Renal pelvis (tissue), 12 donors: ENCODE measurements around the gene NUP35. TPM values are rescaled to one million over a fixed set of nuclear protein-coding genes. Genes with fewer than 3 reads are reported as not detected.

ENCODE experiments used
- DNase-seq: peaks from one replicate; pipeline ENCODE4 v3.0.0-alpha.2; 2013
- long read RNA-seq, 16 experiments: transcript quantifications; one replicate each; lab custom pipeline, GENCODE V29; 2026
- polyA plus RNA-seq, 3 donors: library from polyadenylated mRNA; unstranded; fragments of 120-200 nt; gene quantifications; one replicate each; pipeline ENCODE4 v1.2.1, GENCODE V29; 2013; ENCODE audit not compliant: insufficient read length in 3 of 3

The NUP35 gene
- 10 to 100 TPM; 22.6 to 26.8 (median 22.6) TPM for polyA plus RNA-seq
- long read RNA-seq, donor 1, transcript NUP35-201 (9 exons, 1,633 nt): major isoform, 17 of 18 reads
- long read RNA-seq, donor 1, partial matches to known transcripts: 0 of 18 reads
- long read RNA-seq, donor 1, other reads (novel, unspliced or antisense): 0 of 18 reads
- long read RNA-seq, donor 2, transcript NUP35-201 (9 exons, 1,633 nt): major isoform, 10 of 11 reads
- long read RNA-seq, donor 2, partial matches to known transcripts: 0 of 11 reads
- long read RNA-seq, donor 2, other reads (novel, unspliced or antisense): 0 of 11 reads
- long read RNA-seq, donor 3, transcript NUP35-201 (9 exons, 1,633 nt): major isoform, 8 of 9 reads
- long read RNA-seq, donor 3, partial matches to known transcripts: 0 of 9 reads
- long read RNA-seq, donor 3, other reads (novel, unspliced or antisense): 0 of 9 reads
- long read RNA-seq, donor 4, transcript NUP35-201 (9 exons, 1,633 nt): major isoform, 9 of 12 reads
- long read RNA-seq, donor 4, partial matches to known transcripts: 0 of 12 reads
- long read RNA-seq, donor 4, other reads (novel, unspliced or antisense): 0 of 12 reads
- long read RNA-seq, donor 5, partial matches to known transcripts: 0 of 2 reads
- long read RNA-seq, donor 5, other reads (novel, unspliced or antisense): 0 of 2 reads
- long read RNA-seq, donor 6, transcript NUP35-201 (9 exons, 1,633 nt): major isoform, 10 of 10 reads
- long read RNA-seq, donor 6, partial matches to known transcripts: 0 of 10 reads
- long read RNA-seq, donor 6, other reads (novel, unspliced or antisense): 0 of 10 reads
- long read RNA-seq, donor 7, transcript NUP35-201 (9 exons, 1,633 nt): major isoform, 6 of 7 reads
- long read RNA-seq, donor 7, partial matches to known transcripts: 0 of 7 reads
- long read RNA-seq, donor 7, other reads (novel, unspliced or antisense): 0 of 7 reads
- long read RNA-seq, donor 8, partial matches to known transcripts: 0 of 4 reads
- long read RNA-seq, donor 8, other reads (novel, unspliced or antisense): 0 of 4 reads
- long read RNA-seq, donor 9, transcript NUP35-201 (9 exons, 1,633 nt): major isoform, 7 of 8 reads
- long read RNA-seq, donor 9, partial matches to known transcripts: 0 of 8 reads
- long read RNA-seq, donor 9, other reads (novel, unspliced or antisense): 0 of 8 reads
- long read RNA-seq, donor 10, transcript NUP35-201 (9 exons, 1,633 nt): major isoform, 7 of 7 reads
- long read RNA-seq, donor 10, partial matches to known transcripts: 0 of 7 reads
- long read RNA-seq, donor 10, other reads (novel, unspliced or antisense): 0 of 7 reads
- long read RNA-seq, donor 11, partial matches to known transcripts: 0 of 2 reads
- long read RNA-seq, donor 11, other reads (novel, unspliced or antisense): 0 of 2 reads
- long read RNA-seq, donor 12, transcript NUP35-201 (9 exons, 1,633 nt): major isoform, 13 of 13 reads
- long read RNA-seq, donor 12, partial matches to known transcripts: 0 of 13 reads
- long read RNA-seq, donor 12, other reads (novel, unspliced or antisense): 0 of 13 reads
- long read RNA-seq, donor 13, partial matches to known transcripts: 0 of 5 reads
- long read RNA-seq, donor 13, other reads (novel, unspliced or antisense): 0 of 5 reads
- long read RNA-seq, donor 14: 0 reads
- long read RNA-seq, donor 15, transcript NUP35-201 (9 exons, 1,633 nt): major isoform, 15 of 16 reads
- long read RNA-seq, donor 15, partial matches to known transcripts: 0 of 16 reads
- long read RNA-seq, donor 15, other reads (novel, unspliced or antisense): 0 of 16 reads
- long read RNA-seq, donor 16, transcript NUP35-201 (9 exons, 1,633 nt): major isoform, 17 of 17 reads
- long read RNA-seq, donor 16, partial matches to known transcripts: 0 of 17 reads
- long read RNA-seq, donor 16, other reads (novel, unspliced or antisense): 0 of 17 reads

- DNase-seq: peak; percentile 95
Observed at GRCh38 chr2:183124222-183124956, at the start of gene NUP35. NUP35 (plus strand) TSS chr2:183124443; CDS start chr2:183124458, 15 bp downstream.

GRCh38 chr2:183078163-183078463, 46.1 kb upstream of the NUP35 start:
- no peak for DNase-seq

- DNase-seq: peak; percentile 97
Observed at GRCh38 chr2:183078464-183079138, 45.6 kb upstream of the NUP35 start, which contains the start of gene DUSP19. DUSP19 (plus strand) TSS chr2:183078747; CDS start chr2:183078934, 187 bp downstream.

- no peak for DNase-seq
Observed at GRCh38 chr2:183079139-183079775, 45.0 kb upstream of the NUP35 start.

- DNase-seq: no peak
Observed at GRCh38 chr2:183081911-183082310, 42.3 kb upstream of the NUP35 start.

GRCh38 chr2:183088061-183088460, 36.2 kb upstream of the NUP35 start:
- no peak for DNase-seq

GRCh38 chr2:183089192-183089851, 34.9 kb upstream of the NUP35 start:
- no peak for DNase-seq

- no peak for DNase-seq
Observed at GRCh38 chr2:183091318-183091953, 32.8 kb upstream of the NUP35 start.

GRCh38 chr2:183091954-183092345, 32.3 kb upstream of the NUP35 start:
- DNase-seq: no peak

- DNase-seq: no peak
Observed at GRCh38 chr2:183093857-183094657, 30.2 kb upstream of the NUP35 start.

GRCh38 chr2:183105402-183106134, 18.7 kb upstream of the NUP35 start:
- no peak for DNase-seq

- no peak for DNase-seq
Observed at GRCh38 chr2:183112577-183112976, 11.7 kb upstream of the NUP35 start.

- DNase-seq: no peak
Observed at GRCh38 chr2:183113630-183114029, 10.6 kb upstream of the NUP35 start.

GRCh38 chr2:183117226-183117625, 7.0 kb upstream of the NUP35 start:
- DNase-seq: no peak

GRCh38 chr2:183123117-183123958, 905 bp upstream of the NUP35 start:
- peak; percentile 4 for DNase-seq
